Measurements from ENCODE around the gene IQCF2.

IQCF2 gene

DNA sequence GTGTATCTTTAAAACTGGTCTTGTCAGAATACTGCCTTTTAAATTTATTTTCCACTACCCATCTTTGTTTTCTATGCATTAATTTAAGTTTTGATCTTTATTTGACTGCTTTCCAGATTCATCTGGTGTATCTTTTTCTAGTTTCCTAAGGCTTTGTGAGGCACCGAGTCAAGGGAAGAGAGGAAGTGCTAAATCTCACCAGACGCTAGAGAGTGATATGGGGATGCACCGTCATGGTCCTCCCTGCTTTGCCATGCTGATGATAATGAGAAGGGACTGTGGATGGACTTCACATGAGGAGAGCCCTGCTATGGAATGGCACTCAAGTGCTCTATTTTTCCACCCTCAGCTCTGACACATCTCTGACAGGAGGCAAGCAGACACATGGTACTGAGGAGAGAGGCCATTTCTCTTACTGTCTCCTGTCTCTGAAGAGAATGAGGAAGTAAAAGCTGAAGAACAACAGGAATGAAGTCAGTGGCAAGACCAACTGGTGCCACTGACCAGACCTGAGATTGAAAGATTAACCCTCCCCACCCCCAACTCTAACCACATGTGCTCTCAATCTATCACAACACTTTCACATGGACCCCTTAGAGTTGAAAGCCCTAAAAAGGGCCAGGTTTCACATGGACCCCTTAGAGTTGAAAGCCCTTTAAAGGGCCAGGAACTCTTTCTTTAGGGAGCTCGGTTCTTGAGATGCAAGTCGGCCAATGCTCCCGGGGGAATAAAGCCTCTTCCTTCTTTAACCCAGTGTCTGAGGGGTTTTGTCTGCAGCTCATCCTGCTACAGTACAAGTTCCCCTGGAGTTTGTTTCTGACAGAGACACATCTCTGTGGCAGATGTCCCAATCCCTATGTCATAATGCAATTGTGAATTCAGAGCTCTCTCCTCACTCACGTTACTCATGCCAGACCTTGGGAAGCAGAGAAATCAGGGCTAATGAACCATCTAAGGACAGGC, at the start of gene IQCF2:
Gene IQCF2, plus strand, starts transcription at position 913 of the 963 bp plus-strand sequence. CDS start 52 bp downstream, outside the sequence.
- Histone ChIP-seq H3K4me3 (ENCODE audit: low read depth in 1 of 2, low read length in 2 of 2) (no peak within 1 kb of the TSS), H3K27me3 (ENCODE audit: control insufficient read depth in 1 of 2, insufficient read depth in 2 of 2, low read length in 2 of 2) (no peaks in the 10 kb centered on the region), H3K9ac (ENCODE audit: low read length) (no peak within 1 kb of the TSS), H3K9me3 (ENCODE audit: low read length) (no peaks in the 10 kb centered on the region), H3K27ac (ENCODE audit: low read depth, low read length) (no peak within 1 kb of the TSS), H3K4me1 (ENCODE audit: insufficient read depth, low read length) (no peaks in the 10 kb centered on the region), H3K36me3 (ENCODE audit: insufficient read depth, low read length) (no peaks in the 10 kb centered on the region)

DNA sequence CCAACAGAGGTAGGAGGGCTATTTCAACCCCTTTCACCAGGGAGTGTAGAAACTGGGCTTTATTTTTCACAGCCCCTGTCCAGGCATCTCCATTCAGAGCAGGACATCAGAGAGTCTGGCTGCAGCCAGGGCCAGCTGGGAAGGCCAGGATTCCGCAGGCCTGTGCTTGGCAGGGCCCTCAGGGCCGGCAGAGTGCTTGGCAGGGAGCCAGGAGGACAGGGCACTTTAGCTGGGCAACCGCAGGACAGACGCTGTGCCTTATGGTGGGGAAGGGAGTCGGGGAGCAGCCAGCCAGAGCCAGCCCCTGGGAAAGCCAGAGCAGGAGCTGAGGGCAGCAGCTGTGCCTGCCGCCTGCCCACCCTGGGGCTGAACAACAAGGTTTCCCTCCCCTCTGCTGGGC, 47.9 kb upstream of the IQCF2 start:
- no peak overlapping the region for H3K27ac ChIP-seq (ENCODE audit: low read depth, low read length)
- H3K9ac ChIP-seq (ENCODE audit: low read length): no peak overlapping the region

DNA sequence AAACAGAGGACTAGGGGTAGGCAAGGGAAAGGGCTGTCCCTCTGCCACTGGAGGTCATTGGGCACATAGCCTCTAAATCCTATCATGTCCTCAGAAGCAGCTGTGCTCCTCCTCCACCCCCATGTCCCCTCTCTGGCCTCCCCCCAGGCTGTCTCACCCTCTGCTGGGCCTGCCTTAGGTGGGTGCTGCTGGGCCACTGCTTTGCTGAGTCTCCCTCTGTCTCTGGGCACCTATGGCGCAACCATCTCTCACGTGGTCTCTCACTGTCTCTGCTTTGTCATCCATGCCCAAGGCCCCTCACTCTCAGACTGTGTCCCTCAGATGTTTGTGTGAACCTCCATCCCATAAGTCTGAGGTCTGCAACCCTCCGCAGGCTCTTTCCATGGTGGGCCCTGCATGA, 47.4 kb upstream of the IQCF2 start:
- no peaks in the 10 kb centered on the region for H3K9me3 ChIP-seq (ENCODE audit: low read length)
- H3K27me3 ChIP-seq (ENCODE audit: control insufficient read depth in 1 of 2, insufficient read depth in 2 of 2, low read length in 2 of 2): no peaks in the 10 kb centered on the region
- H3K4me1 ChIP-seq (ENCODE audit: insufficient read depth, low read length): no peaks in the 10 kb centered on the region
- no peak overlapping the region for H3K9ac ChIP-seq (ENCODE audit: low read length)
- H3K27ac ChIP-seq (ENCODE audit: low read depth, low read length): no peak overlapping the region
- H3K36me3 ChIP-seq (ENCODE audit: insufficient read depth, low read length): no peaks in the 10 kb centered on the region
- no peak overlapping the region for H3K4me3 ChIP-seq (ENCODE audit: low read depth in 1 of 2, low read length in 2 of 2)

More for the DNA sequence above, 47.9 kb upstream of the IQCF2 start:
- Histone ChIP-seq H3K4me3 (ENCODE audit: low read depth in 1 of 2, low read length in 2 of 2) (no peak overlapping the region), H3K9me3 (ENCODE audit: low read length) (no peaks in the 10 kb centered on the region), H3K4me1 (ENCODE audit: insufficient read depth, low read length) (no peaks in the 10 kb centered on the region), H3K36me3 (ENCODE audit: insufficient read depth, low read length) (no peaks in the 10 kb centered on the region), H3K27me3 (ENCODE audit: control insufficient read depth in 1 of 2, insufficient read depth in 2 of 2, low read length in 2 of 2) (no peaks in the 10 kb centered on the region)

DNA sequence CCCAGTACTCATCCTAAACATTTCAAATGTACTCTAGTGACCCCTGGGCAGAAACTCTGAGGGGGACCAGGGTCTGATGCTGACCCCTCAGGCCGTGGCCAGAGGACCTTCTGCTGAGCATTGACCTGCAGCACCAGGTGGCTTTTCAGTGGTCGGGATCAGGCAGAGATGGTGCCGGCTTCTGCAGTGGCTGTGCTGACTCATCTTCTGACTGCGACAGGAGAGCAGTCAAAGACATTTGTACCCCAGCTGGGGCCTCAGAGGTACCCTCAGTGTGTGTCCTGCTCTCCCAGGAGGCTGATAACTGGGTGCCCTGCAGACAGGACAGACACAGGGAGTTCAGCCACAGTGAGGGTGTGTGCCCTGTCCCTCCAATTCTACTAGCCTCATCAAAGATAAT, 45.8 kb upstream of the IQCF2 start:
- no peak overlapping the region for H3K27ac ChIP-seq (ENCODE audit: low read depth, low read length)
- no peaks in the 10 kb centered on the region for H3K9me3 ChIP-seq (ENCODE audit: low read length)
- no peak overlapping the region for H3K9ac ChIP-seq (ENCODE audit: low read length)
- no peaks in the 10 kb centered on the region for H3K36me3 ChIP-seq (ENCODE audit: insufficient read depth, low read length)
- no peak overlapping the region for H3K4me3 ChIP-seq (ENCODE audit: low read depth in 1 of 2, low read length in 2 of 2)
- H3K27me3 ChIP-seq (ENCODE audit: control insufficient read depth in 1 of 2, insufficient read depth in 2 of 2, low read length in 2 of 2): no peaks in the 10 kb centered on the region
- H3K4me1 ChIP-seq (ENCODE audit: insufficient read depth, low read length): no peaks in the 10 kb centered on the region

DNA sequence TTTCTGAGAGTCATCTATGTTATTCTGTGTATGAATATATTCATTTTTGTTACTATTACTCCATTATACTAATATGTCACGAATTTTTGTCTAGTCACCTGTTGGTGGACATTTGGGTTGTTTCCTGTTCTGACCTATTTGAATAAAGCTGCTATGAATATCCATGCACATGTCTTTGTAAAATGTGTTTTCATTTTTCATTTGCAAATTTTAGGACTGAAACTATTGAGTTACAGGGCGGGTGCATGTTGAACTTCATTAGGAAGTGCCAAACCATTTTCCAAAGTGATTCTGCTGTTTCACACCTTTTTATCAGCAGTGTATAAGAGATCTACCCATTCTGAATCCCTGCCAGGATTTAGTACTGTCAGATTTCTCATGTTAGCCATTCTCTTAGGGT, 44.7 kb upstream of the IQCF2 start:
- no peaks in the 10 kb centered on the region for H3K36me3 ChIP-seq (ENCODE audit: insufficient read depth, low read length)
- H3K4me3 ChIP-seq (ENCODE audit: low read depth in 1 of 2, low read length in 2 of 2): no peak overlapping the region
- no peaks in the 10 kb centered on the region for H3K4me1 ChIP-seq (ENCODE audit: insufficient read depth, low read length)
- no peaks in the 10 kb centered on the region for H3K9me3 ChIP-seq (ENCODE audit: low read length)
- no peaks in the 10 kb centered on the region for H3K27me3 ChIP-seq (ENCODE audit: control insufficient read depth in 1 of 2, insufficient read depth in 2 of 2, low read length in 2 of 2)
- no peak overlapping the region for H3K9ac ChIP-seq (ENCODE audit: low read length)
- no peak overlapping the region for H3K27ac ChIP-seq (ENCODE audit: low read depth, low read length)

DNA sequence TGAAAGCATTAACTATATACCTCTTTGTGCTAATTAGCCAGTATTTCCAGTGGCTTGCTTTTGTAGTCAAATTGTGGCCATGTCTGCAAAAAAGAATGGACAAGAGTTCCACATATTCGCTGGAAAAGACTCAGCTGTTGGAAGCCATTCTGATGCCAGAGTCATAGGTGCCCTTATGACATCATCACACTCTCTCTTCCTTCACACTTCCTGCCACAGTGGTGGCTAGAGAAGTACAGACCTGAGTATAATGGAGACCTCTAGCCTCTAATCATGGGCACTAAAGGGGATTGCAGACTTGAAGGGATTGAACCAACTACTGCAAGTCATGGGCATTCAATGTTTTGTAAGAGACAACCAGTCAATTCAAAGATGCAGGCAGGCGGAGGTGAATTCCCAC, 44.0 kb upstream of the IQCF2 start:
- H3K27ac ChIP-seq (ENCODE audit: low read depth, low read length): no peak overlapping the region
- H3K36me3 ChIP-seq (ENCODE audit: insufficient read depth, low read length): no peaks in the 10 kb centered on the region
- H3K9me3 ChIP-seq (ENCODE audit: low read length): no peaks in the 10 kb centered on the region
- no peaks in the 10 kb centered on the region for H3K4me1 ChIP-seq (ENCODE audit: insufficient read depth, low read length)
- no peaks in the 10 kb centered on the region for H3K27me3 ChIP-seq (ENCODE audit: control insufficient read depth in 1 of 2, insufficient read depth in 2 of 2, low read length in 2 of 2)
- H3K9ac ChIP-seq (ENCODE audit: low read length): no peak overlapping the region
- H3K4me3 ChIP-seq (ENCODE audit: low read depth in 1 of 2, low read length in 2 of 2): no peak overlapping the region

DNA sequence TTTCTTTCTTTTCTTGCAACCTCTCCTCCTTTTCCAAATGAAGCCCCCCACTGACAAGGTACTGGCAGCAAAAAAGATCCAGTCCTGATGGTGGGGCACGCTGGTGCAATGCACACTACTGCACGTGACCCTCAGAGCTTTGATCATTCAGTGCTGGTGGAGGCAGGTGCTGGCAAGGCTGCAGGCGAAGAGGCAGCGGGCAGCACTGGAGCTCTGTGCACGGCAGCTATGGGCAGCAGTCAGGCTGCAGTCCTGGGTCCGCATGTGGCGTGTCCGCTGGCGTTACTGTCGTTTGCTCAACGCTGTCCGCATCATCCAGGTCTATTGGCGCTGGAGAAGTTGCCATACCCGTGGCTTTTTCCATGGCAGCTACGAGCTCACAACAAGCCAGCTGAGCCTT, 42.3 kb upstream of the IQCF2 start:
- Histone ChIP-seq H3K9ac (ENCODE audit: low read length) (no peak overlapping the region), H3K4me3 (ENCODE audit: low read depth in 1 of 2, low read length in 2 of 2) (no peak overlapping the region), H3K4me1 (ENCODE audit: insufficient read depth, low read length) (no peaks in the 10 kb centered on the region), H3K27ac (ENCODE audit: low read depth, low read length) (no peak overlapping the region), H3K36me3 (ENCODE audit: insufficient read depth, low read length) (no peaks in the 10 kb centered on the region), H3K27me3 (ENCODE audit: control insufficient read depth in 1 of 2, insufficient read depth in 2 of 2, low read length in 2 of 2) (no peaks in the 10 kb centered on the region), H3K9me3 (ENCODE audit: low read length) (no peaks in the 10 kb centered on the region)

DNA sequence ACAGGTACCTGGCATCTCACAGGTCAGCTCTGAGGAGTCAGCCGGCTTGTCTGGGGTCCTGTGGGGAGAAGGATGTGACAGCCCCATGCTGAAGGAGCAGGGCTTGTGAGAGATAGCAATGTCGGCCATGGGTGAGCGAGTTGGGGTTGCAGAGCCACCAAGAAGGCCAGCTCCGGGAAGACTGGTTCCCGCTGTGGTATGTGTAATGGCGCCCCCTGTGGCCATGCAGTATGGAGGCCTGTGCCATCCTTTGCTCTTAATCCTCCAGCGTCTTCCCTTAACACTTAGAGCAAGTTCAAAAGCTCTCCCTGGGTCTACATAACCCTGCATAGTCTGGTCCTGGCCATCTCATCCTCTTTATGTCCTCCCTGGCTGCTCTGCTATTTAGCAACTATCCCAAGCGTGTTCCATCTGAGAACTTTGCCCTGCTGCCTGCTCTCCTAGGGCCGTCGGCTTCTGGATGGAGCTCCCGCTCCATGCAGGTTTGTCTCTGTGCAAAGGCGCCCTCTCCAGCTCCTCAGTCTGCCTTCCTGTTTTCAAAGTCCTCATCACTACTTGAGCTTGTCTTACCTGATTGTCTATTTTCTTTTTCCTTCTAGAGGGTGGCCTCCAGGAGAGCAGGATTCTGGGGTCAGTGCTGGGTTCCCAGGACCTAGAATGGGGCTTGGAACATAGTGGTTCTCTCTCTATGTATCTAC, 41.6 kb upstream of the IQCF2 start:
- Histone ChIP-seq H3K27ac (ENCODE audit: low read depth, low read length) (no peak overlapping the region), H3K4me1 (ENCODE audit: insufficient read depth, low read length) (no peaks in the 10 kb centered on the region), H3K4me3 (ENCODE audit: low read depth in 1 of 2, low read length in 2 of 2) (no peak overlapping the region)

DNA sequence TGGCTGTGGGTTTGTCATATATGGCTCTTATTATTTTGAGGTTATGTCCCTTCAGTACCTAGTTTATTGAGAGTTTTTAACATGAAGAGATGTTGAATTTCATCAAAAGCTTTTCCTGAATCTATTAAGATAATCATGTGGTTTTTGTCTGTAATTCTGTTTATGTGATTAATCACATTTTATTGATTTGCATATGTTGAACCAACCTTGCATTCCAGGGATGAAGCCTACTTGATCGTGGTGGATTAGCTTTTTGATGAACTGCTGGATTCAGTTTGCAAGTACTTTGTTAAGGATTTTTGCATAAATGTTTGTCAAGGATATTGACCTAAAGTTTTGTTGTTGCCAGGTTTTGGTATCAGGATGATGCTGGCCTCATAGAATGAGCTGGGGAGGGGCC, 33.1 kb upstream of the IQCF2 start:
- Histone ChIP-seq H3K9ac (ENCODE audit: low read length) (no peak overlapping the region), H3K9me3 (ENCODE audit: low read length) (peaks cover 5% of the 10 kb centered on the region), H3K4me3 (ENCODE audit: low read depth in 1 of 2, low read length in 2 of 2) (no peak overlapping the region), H3K27me3 (ENCODE audit: control insufficient read depth in 1 of 2, insufficient read depth in 2 of 2, low read length in 2 of 2) (no peaks in the 10 kb centered on the region), H3K27ac (ENCODE audit: low read depth, low read length) (no peak overlapping the region), H3K4me1 (ENCODE audit: insufficient read depth, low read length) (no peaks in the 10 kb centered on the region), H3K36me3 (ENCODE audit: insufficient read depth, low read length) (no peaks in the 10 kb centered on the region)

More for the DNA sequence above, 41.6 kb upstream of the IQCF2 start:
- H3K36me3 ChIP-seq (ENCODE audit: insufficient read depth, low read length): no peaks in the 10 kb centered on the region
- no peak overlapping the region for H3K9ac ChIP-seq (ENCODE audit: low read length)
- H3K27me3 ChIP-seq (ENCODE audit: control insufficient read depth in 1 of 2, insufficient read depth in 2 of 2, low read length in 2 of 2): no peaks in the 10 kb centered on the region
- H3K9me3 ChIP-seq (ENCODE audit: low read length): no peaks in the 10 kb centered on the region

DNA sequence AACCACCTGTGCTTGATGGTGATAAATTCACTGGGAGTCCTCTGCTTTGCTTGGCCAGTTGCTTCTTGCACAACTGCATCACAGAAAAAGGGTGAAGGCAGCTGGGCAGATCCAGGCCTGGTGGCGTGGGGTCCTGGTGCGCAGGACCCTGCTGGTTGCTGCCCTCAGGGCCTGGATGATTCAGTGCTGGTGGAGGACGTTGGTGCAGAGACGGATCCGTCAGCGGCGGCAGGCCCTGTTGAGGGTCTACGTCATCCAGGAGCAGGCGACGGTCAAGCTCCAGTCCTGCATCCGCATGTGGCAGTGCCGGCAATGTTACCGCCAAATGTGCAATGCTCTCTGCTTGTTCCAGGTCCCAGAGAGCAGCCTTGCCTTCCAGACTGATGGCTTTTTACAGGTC, 31.1 kb upstream of the IQCF2 start:
- Histone ChIP-seq H3K4me3 (ENCODE audit: low read depth in 1 of 2, low read length in 2 of 2) (no peak overlapping the region), H3K27me3 (ENCODE audit: control insufficient read depth in 1 of 2, insufficient read depth in 2 of 2, low read length in 2 of 2) (no peaks in the 10 kb centered on the region), H3K4me1 (ENCODE audit: insufficient read depth, low read length) (no peaks in the 10 kb centered on the region), H3K9ac (ENCODE audit: low read length) (no peak overlapping the region), H3K9me3 (ENCODE audit: low read length) (peaks cover 5% of the 10 kb centered on the region), H3K36me3 (ENCODE audit: insufficient read depth, low read length) (no peaks in the 10 kb centered on the region), H3K27ac (ENCODE audit: low read depth, low read length) (no peak overlapping the region)

DNA sequence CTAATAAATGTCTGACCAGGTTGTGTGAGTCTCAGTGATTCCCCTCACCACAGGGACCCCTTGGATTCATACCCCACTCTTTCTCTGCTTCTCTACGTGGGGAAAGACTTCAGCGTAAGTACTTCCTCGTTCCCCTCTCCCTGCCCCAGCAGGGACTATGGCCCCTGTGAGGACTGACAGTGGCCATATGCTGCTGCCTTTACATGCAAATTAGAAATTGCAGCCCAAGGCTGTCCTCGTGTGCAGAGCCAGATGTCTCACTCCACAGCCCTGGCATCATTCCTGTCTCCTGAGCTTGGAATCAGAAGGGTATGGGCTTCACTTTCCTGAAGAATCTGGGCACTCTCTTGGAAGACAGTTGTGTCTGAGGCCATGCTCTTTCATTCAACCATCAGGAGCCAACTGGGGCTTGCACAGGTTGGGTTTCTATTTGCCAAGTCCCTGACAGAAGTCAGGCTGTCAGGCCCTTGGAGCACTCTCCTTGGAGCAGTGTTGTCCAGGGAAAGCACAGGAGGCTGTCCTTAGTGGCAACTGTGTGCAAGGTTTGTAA, 30.5 kb upstream of the IQCF2 start:
- no peak overlapping the region for H3K4me3 ChIP-seq (ENCODE audit: low read depth in 1 of 2, low read length in 2 of 2)
- H3K9ac ChIP-seq (ENCODE audit: low read length): no peak overlapping the region
- no peaks in the 10 kb centered on the region for H3K4me1 ChIP-seq (ENCODE audit: insufficient read depth, low read length)
- H3K36me3 ChIP-seq (ENCODE audit: insufficient read depth, low read length): no peaks in the 10 kb centered on the region
- no peak overlapping the region for H3K27ac ChIP-seq (ENCODE audit: low read depth, low read length)
- peaks cover 5% of the 10 kb centered on the region for H3K9me3 ChIP-seq (ENCODE audit: low read length)
- H3K27me3 ChIP-seq (ENCODE audit: control insufficient read depth in 1 of 2, insufficient read depth in 2 of 2, low read length in 2 of 2): no peaks in the 10 kb centered on the region
